B cell (primary cell): Measurements from ENCODE around the gene SLC22A13. TPM values are rescaled to one million over a fixed set of nuclear protein-coding genes. Genes with fewer than 3 reads are reported as not detected.

Experiments used
- ATAC-seq: fragments of 200-7000 bp; cut with Tn5 transposase; one replicate; pipeline ENCODE4 v1.10.0; 2021; ENCODE audit warnings: low read depth, mild to moderate bottlenecking, moderate number of reproducible peaks, moderate library complexity
- CTCF ChIA-PET: fragments of 350-600 bp; sonication (Branson Sonifier 250); formaldehyde crosslinking; loops from one replicate; lab custom pipeline; 2021; ENCODE audit warnings: antibody characterized with exemption, inconsistent platforms; lab: Charles Lee
- POLR2A ChIA-PET: fragments of 350-600 bp; sonication (Branson Sonifier 250); formaldehyde crosslinking; loops from one replicate; lab custom pipeline; 2021; ENCODE audit warnings: antibody characterized with exemption; lab: Charles Lee
- DNase-seq: peaks from one replicate; pipeline ENCODE4 v3.0.0; 2013
- H2AFZ ChIP-seq: 2 replicates; pipeline ENCODE4 v1.6.1; 2012; ENCODE audit warnings: mild to moderate bottlenecking, low read depth, low read length; ENCODE audit not compliant: insufficient read depth, poor library complexity, severe bottlenecking
- H3K27ac ChIP-seq, 2 donors: 1 replicate in 1 of 2; 2 replicates in 1 of 2; pipeline ENCODE4 v1.5.1; 2012 to 2013; ENCODE audit warnings: low read length in 2 of 2, mild to moderate bottlenecking in 2 of 2, moderate library complexity in 1 of 2
- H3K27me3 ChIP-seq, 4 experiments: fragments of 200-600 bp in 1 of 4; sonication (generic) in 1 of 4; replicated peaks in 1 of 4; 1 replicate in 2 of 4; 2 replicates in 2 of 4; pipeline versions ENCODE4 v1.6.1 to v1.7.0; 2013 to 2016; ENCODE audit warnings: low read length in 3 of 4, mild to moderate bottlenecking in 2 of 4, mixed read lengths in 1 of 4, moderate library complexity in 1 of 4; ENCODE audit not compliant: insufficient read depth in 4 of 4, control insufficient read depth in 3 of 4; ENCODE audit errors: control extremely low read depth in 1 of 4
- H3K36me3 ChIP-seq, 2 experiments: replicated peaks in 1 of 2; 1 replicate in 1 of 2; 2 replicates in 1 of 2; pipeline versions ENCODE4 v1.6.1 to v1.7.1; 2013; ENCODE audit warnings: low read length in 1 of 2; ENCODE audit not compliant: insufficient read depth in 2 of 2, control insufficient read depth in 1 of 2; ENCODE audit errors: control extremely low read depth in 1 of 2, extremely low read depth in 1 of 2
- H3K4me1 ChIP-seq, 2 donors: fragments of 200-600 bp in 1 of 2; sonication (generic) in 1 of 2; 1 replicate in 1 of 2; 2 replicates in 1 of 2; pipeline versions ENCODE4 v1.5.1 to v1.6.1; 2013 to 2017; ENCODE audit warnings: low read length in 2 of 2; ENCODE audit not compliant: control insufficient read depth in 2 of 2, insufficient read depth in 2 of 2
- H3K4me2 ChIP-seq: replicated peaks from 2 replicates; pipeline ENCODE3; 2012; ENCODE audit warnings: mild to moderate bottlenecking, low read depth, low read length; ENCODE audit not compliant: poor library complexity, severe bottlenecking
- H3K4me3 ChIP-seq, 5 experiments: fragments of 200-600 bp in 1 of 5; sonication (generic) in 1 of 5; 1 replicate in 3 of 5; 2 replicates in 2 of 5; pipeline versions ENCODE4 v1.5.1 to v1.7.0; 2011 to 2016; ENCODE audit warnings: low read length in 4 of 5, mild to moderate bottlenecking in 4 of 5, low read depth in 2 of 5, control low read depth in 1 of 5, moderate library complexity in 1 of 5; ENCODE audit not compliant: insufficient read depth in 1 of 5; ENCODE audit errors: control extremely low read depth in 1 of 5, extremely low read depth in 1 of 5
- H3K79me2 ChIP-seq: fragments of 200-600 bp; sonication (generic); one replicate; pipeline ENCODE4 v1.6.0; 2016; ENCODE audit warnings: low read length; ENCODE audit not compliant: control insufficient read depth, insufficient read depth
- H3K9ac ChIP-seq: fragments of 200-600 bp; sonication (generic); 2 replicates; pipeline ENCODE4 v1.6.1; 2017; ENCODE audit warnings: mild to moderate bottlenecking, low read length, moderate library complexity
- H3K9me3 ChIP-seq, 3 donors: one replicate each; pipeline versions ENCODE4 v1.6.1 to v1.7.1; 2013; ENCODE audit warnings: low read length in 2 of 3; ENCODE audit not compliant: control insufficient read depth in 2 of 3, insufficient read depth in 1 of 3; ENCODE audit errors: control extremely low read depth in 1 of 3
- H4K20me1 ChIP-seq: 2 replicates; pipeline ENCODE4 v1.6.0; 2012; ENCODE audit warnings: mild to moderate bottlenecking, low read length; ENCODE audit not compliant: insufficient read depth, control insufficient read depth, poor library complexity, severe bottlenecking
- H3K27ac Mint-ChIP-seq: one replicate; pipeline ENCODE4 v1.8.0; 2021; ENCODE audit warnings: mixed read lengths
- H3K27me3 Mint-ChIP-seq: one replicate; pipeline ENCODE4 v1.8.0; 2021; ENCODE audit warnings: mixed read lengths
- H3K4me1 Mint-ChIP-seq: one replicate; pipeline ENCODE4 v1.8.0; 2021; ENCODE audit warnings: mixed read lengths
- H3K4me3 Mint-ChIP-seq: one replicate; pipeline ENCODE4 v1.8.0; 2021; ENCODE audit warnings: mixed read lengths
- H3K9me3 Mint-ChIP-seq: one replicate; pipeline ENCODE4 v1.8.0; 2022; ENCODE audit warnings: mixed read lengths; ENCODE audit not compliant: insufficient read depth
- WGBS: methylation state at CpG from one replicate; pipeline ENCODE4 v1.1.5; 2013; ENCODE audit warnings: missing lambda C conversion rate; ENCODE audit not compliant: insufficient coverage; 5-methylcytosine and 5-hydroxymethylcytosine counted together
- intact Hi-C: fragments of 100-400 bp; cut with micrococcal nuclease; formaldehyde crosslinking; loops from one replicate; pipeline ENCODE4 v1.10.0; 2022
- polyA minus RNA-seq: library from RNA; depleted of rRNA, polyadenylated mRNA; stranded (reverse); fragments of >200 nt; gene quantifications from 2 replicates; pipeline ENCODE4 v1.2.3, GENCODE V29; 2012
- polyA plus RNA-seq: library from polyadenylated mRNA; depleted of rRNA; stranded (reverse); fragments of >200 nt; gene quantifications from 2 replicates; pipeline ENCODE4 v1.2.3, GENCODE V29; 2012
- total RNA-seq, 2 donors: library from RNA; stranded (reverse); fragments of 120-200 nt in 1 of 2; gene quantifications; 1 replicate in 1 of 2; 2 replicates in 1 of 2; pipeline versions ENCODE4 v1.2.3 to v1.2.4, GENCODE V29; 2013 to 2022
- TF ChIP-seq, protein P1 (sequence below): fragments of 200-600 bp; IDR thresholded peaks from one replicate; pipeline ENCODE4 v1.8.0; 2022; ENCODE audit warnings: antibody characterized with exemption, mild to moderate bottlenecking

SLC22A13 gene, protein sequence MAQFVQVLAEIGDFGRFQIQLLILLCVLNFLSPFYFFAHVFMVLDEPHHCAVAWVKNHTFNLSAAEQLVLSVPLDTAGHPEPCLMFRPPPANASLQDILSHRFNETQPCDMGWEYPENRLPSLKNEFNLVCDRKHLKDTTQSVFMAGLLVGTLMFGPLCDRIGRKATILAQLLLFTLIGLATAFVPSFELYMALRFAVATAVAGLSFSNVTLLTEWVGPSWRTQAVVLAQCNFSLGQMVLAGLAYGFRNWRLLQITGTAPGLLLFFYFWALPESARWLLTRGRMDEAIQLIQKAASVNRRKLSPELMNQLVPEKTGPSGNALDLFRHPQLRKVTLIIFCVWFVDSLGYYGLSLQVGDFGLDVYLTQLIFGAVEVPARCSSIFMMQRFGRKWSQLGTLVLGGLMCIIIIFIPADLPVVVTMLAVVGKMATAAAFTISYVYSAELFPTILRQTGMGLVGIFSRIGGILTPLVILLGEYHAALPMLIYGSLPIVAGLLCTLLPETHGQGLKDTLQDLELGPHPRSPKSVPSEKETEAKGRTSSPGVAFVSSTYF
- 0.70 and 0.91 TPM in 2 replicates for total RNA-seq
- total RNA-seq (2013), result 0.05 TPM
- 0.31 TPM in 1 of 2 replicates, not detected in the other for polyA plus RNA-seq
- polyA minus RNA-seq, result 0.17 and 0.43 TPM in 2 replicates

DNA sequence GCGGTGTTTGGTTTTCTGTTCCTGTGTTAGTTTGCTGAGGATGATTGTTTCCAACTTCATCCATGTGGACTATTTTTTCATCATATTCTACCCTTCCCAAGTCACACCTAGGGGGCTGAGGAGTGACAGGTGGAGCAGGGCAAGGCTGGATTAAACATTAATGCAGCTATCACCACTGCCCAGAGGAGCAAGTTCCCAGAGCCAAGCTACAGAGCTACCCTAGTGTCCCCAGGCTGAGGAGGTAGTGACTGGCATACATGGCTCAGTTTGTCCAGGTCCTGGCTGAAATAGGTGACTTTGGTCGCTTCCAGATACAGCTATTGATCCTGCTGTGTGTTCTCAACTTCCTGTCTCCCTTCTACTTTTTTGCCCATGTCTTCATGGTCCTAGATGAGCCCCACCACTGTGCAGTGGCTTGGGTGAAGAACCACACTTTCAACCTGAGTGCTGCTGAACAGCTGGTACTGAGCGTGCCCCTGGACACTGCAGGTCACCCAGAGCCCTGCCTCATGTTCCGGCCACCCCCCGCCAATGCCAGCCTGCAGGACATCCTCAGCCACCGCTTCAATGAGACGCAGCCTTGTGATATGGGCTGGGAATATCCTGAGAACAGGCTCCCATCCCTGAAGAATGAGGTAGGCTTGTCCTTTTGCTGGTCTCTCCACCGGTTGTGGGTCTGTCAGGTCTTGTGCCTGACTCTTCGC, at the start of gene SLC22A13:
Gene SLC22A13, plus strand, starts transcription at position 209 of the 704 bp plus-strand sequence. Its CDS starts 49 bp downstream, at position 258.
- no peak within 1 kb of the TSS for H2AFZ ChIP-seq
- H3K36me3 ChIP-seq, result no peaks in the 10 kb centered on the region
- no peak for DNase-seq
- CTCF ChIA-PET, result no interaction called here
- no peak within 1 kb of the TSS for H3K4me3 ChIP-seq
- peaks cover 18% of the 10 kb centered on the region for H3K4me1 Mint-ChIP-seq
- no peaks in the 10 kb centered on the region for H4K20me1 ChIP-seq
- TF ChIP-seq, protein P1, sequence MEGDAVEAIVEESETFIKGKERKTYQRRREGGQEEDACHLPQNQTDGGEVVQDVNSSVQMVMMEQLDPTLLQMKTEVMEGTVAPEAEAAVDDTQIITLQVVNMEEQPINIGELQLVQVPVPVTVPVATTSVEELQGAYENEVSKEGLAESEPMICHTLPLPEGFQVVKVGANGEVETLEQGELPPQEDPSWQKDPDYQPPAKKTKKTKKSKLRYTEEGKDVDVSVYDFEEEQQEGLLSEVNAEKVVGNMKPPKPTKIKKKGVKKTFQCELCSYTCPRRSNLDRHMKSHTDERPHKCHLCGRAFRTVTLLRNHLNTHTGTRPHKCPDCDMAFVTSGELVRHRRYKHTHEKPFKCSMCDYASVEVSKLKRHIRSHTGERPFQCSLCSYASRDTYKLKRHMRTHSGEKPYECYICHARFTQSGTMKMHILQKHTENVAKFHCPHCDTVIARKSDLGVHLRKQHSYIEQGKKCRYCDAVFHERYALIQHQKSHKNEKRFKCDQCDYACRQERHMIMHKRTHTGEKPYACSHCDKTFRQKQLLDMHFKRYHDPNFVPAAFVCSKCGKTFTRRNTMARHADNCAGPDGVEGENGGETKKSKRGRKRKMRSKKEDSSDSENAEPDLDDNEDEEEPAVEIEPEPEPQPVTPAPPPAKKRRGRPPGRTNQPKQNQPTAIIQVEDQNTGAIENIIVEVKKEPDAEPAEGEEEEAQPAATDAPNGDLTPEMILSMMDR, result no peak
- intact Hi-C loops, result no loop called here
- no peak within 1 kb of the TSS for H3K27ac Mint-ChIP-seq
- WGBS, result 98% methylated on average over 8 of the region's 9 CpGs
- ATAC-seq, result no peak
- no peaks in the 10 kb centered on the region for H3K27me3 Mint-ChIP-seq
- H3K79me2 ChIP-seq, result no peaks in the 10 kb centered on the region
- H3K4me2 ChIP-seq, result no peak within 1 kb of the TSS
- POLR2A ChIA-PET, result no interaction called here
- H3K9me3 Mint-ChIP-seq, result no peaks in the 10 kb centered on the region
- no peak within 1 kb of the TSS for H3K27ac ChIP-seq
- no peak within 1 kb of the TSS for H3K4me3 Mint-ChIP-seq
- H3K4me1 ChIP-seq, result peaks cover 20 to 21% of the 10 kb centered on the region in 2 donors
- no peaks in the 10 kb centered on the region for H3K9me3 ChIP-seq
- no peaks in the 10 kb centered on the region for H3K27me3 ChIP-seq
- no peak within 1 kb of the TSS for H3K9ac ChIP-seq
